ENCODE data around the gene PTGES3. TPM values are rescaled to one million over a fixed set of nuclear protein-coding genes. Genes with fewer than 3 reads are reported as not detected.

Gene PTGES3
- total RNA-seq, 1 experiment from 2014 or later = 404 TPM

GRCh38 chr12:56629459-56630179, 58.5 kb downstream of the PTGES3 start:
- H3K9me3 ChIP-seq (ENCODE audit: control insufficient read depth in 1 of 2, insufficient read depth in 1 of 2, low read depth in 1 of 2, low read length in 2 of 2) = no peaks in the 10 kb centered on the region
- H4K20me1 ChIP-seq (ENCODE audit: insufficient read depth) = no peaks in the 10 kb centered on the region
- no peaks in the 10 kb centered on the region for H3K9me2 ChIP-seq (ENCODE audit: insufficient read depth)
- peak overlapping the region; percentile 90 for H3K4me2 ChIP-seq (ENCODE audit: low read length)
- peaks cover 31 to 46% of the 10 kb centered on the region in 2 experiments for H3K4me1 ChIP-seq (ENCODE audit: control insufficient read depth in 1 of 2, insufficient read depth in 2 of 2, low read length in 2 of 2)
- no peak overlapping the region for H2AFZ ChIP-seq (ENCODE audit: low read depth, low read length, poor library complexity, severe bottlenecking)
- TF ChIP-seq EGR1 (IDR thresholded peaks at IDR 0.05; ENCODE audit: low read depth) = no peak
- TF ChIP-seq RAD21 (IDR thresholded peaks at IDR 0.05; ENCODE audit: low read depth) = no peak
- TF ChIP-seq ZFX (IDR thresholded peaks at IDR 0.05) = peak; percentile 16; the same call in 1 of the 2 replicates
- peak overlapping the region; percentile 95 for H3K9ac ChIP-seq (ENCODE audit: low read length)
- H3K4me3 ChIP-seq (replicated peaks in 1 of 2; ENCODE audit: low read depth in 1 of 2, low read length in 2 of 2) = peak overlapping the region; percentile 94 to 95
- H3K79me2 ChIP-seq (ENCODE audit: insufficient read depth, low read length) = peaks cover 80% of the 10 kb centered on the region
- POLR2A ChIA-PET = interaction anchor here (0.7 kb wide), 1 partner anchor 490 kb away, joined by 3 read pairs; no protein-coding TSS in a partner anchor
- no peaks in the 10 kb centered on the region; a peak in 2 of 4 replicates for H3K36me3 ChIP-seq (ENCODE audit: control insufficient read depth in 1 of 2, insufficient read depth in 2 of 2, low read length in 2 of 2)
- peak overlapping the region; percentile 88 for H3K27ac ChIP-seq (ENCODE audit: low read depth, low read length)
- BruUV-seq (replicated peaks) = no TSS peak
- H3K27me3 ChIP-seq (ENCODE audit: insufficient read depth, low read length) = no peaks in the 10 kb centered on the region
- CTCF ChIA-PET = interaction anchor here (3.1 kb wide), 1 partner anchor 7 kb away, joined by 17 read pairs; no protein-coding TSS in a partner anchor
- intact Hi-C loops (cut with micrococcal nuclease) = no loop called here
- RAD21 ChIA-PET (ENCODE audit: low non-redundant PET in 1 of 2, low total read pairs in 2 of 2, uncharacterized antibody in 2 of 2, unreplicated experiment in 2 of 2) = no interaction called here
- DNase-seq (ENCODE audit: low read depth, low spot score) (no peak), ATAC-seq (peak; percentile 29)

- H4K20me1 ChIP-seq (ENCODE audit: insufficient read depth) = no peaks in the 10 kb centered on the region
- peak overlapping the region; percentile 90 for H3K4me2 ChIP-seq (ENCODE audit: low read length)
- ChIA-PET RAD21 (ENCODE audit: low non-redundant PET in 1 of 2, low total read pairs in 2 of 2, uncharacterized antibody in 2 of 2, unreplicated experiment in 2 of 2) (no interaction called here), POLR2A (interaction anchor here (0.7 to 1.0 kb wide), 2 partner anchors 8 to 489 kb away, joined by 3 to 4 read pairs; no protein-coding TSS in a partner anchor), CTCF (interaction anchor here (1.2 to 3.1 kb wide), 2 partner anchors 7 to 525 kb away, joined by 3 to 17 read pairs; no protein-coding TSS in a partner anchor)
- ATAC-seq = no peak
- H3K4me3 ChIP-seq (replicated peaks in 1 of 2; ENCODE audit: low read depth in 1 of 2, low read length in 2 of 2) = peak overlapping the region; percentile 94 to 95
- no peaks in the 10 kb centered on the region; a peak in 2 of 4 replicates for H3K36me3 ChIP-seq (ENCODE audit: control insufficient read depth in 1 of 2, insufficient read depth in 2 of 2, low read length in 2 of 2)
- H3K9me2 ChIP-seq (ENCODE audit: insufficient read depth) = no peaks in the 10 kb centered on the region
- DNase-seq (ENCODE audit: low read depth, low spot score) = no peak
- intact Hi-C loops (cut with micrococcal nuclease) = no loop called here
- H3K79me2 ChIP-seq (ENCODE audit: insufficient read depth, low read length) = peaks cover 80% of the 10 kb centered on the region
- peak overlapping the region; percentile 88 for H3K27ac ChIP-seq (ENCODE audit: low read depth, low read length)
- H3K9ac ChIP-seq (ENCODE audit: low read length) = peak overlapping the region; percentile 95
- no peaks in the 10 kb centered on the region for H3K27me3 ChIP-seq (ENCODE audit: insufficient read depth, low read length)
- BruUV-seq (replicated peaks) = TSS peak; percentile 35
- TF ChIP-seq CEBPB (IDR thresholded peaks at IDR 0.05; ENCODE audit: low read depth) (no peak), JUND (IDR thresholded peaks at IDR 0.05) (no peak), YY1 (IDR thresholded peaks at IDR 0.05; ENCODE audit: extremely low read depth, insufficient replicate concordance, low read depth, low read length) (no peak), REST (IDR thresholded peaks at IDR 0.05; ENCODE audit: low read depth) (no peak), SIN3A (IDR thresholded peaks at IDR 0.05; ENCODE audit: low read depth) (no peak)
- no peaks in the 10 kb centered on the region for H3K9me3 ChIP-seq (ENCODE audit: control insufficient read depth in 1 of 2, insufficient read depth in 1 of 2, low read depth in 1 of 2, low read length in 2 of 2)
- H3K4me1 ChIP-seq (ENCODE audit: control insufficient read depth in 1 of 2, insufficient read depth in 2 of 2, low read length in 2 of 2) = peaks cover 30 to 41% of the 10 kb centered on the region in 2 experiments
- no peak overlapping the region for H2AFZ ChIP-seq (ENCODE audit: low read depth, low read length, poor library complexity, severe bottlenecking)
Observed at GRCh38 chr12:56628671-56629458, 59.2 kb downstream of the PTGES3 start.
